Right cardiac atrium (tissue), 5 donors: Measurements from ENCODE around the gene TBCA. TPM values are rescaled to one million over a fixed set of nuclear protein-coding genes. Genes with fewer than 3 reads are reported as not detected.

ENCODE experiments used
- ATAC-seq, 2 donors: fragments of 200-7000 bp; cut with Tn5 transposase; one replicate each; pipeline versions ENCODE4 v1.8.0 to v1.9.1; 2020; ENCODE audit warnings: moderate library complexity in 2 of 2, mild to moderate bottlenecking in 1 of 2
- DNase-seq, 3 donors: peaks; one replicate each; pipeline ENCODE4 v3.0.0-alpha.2; 2020
- H3K27ac ChIP-seq: one replicate; pipeline ENCODE4 v1.5.1; 2013; ENCODE audit warnings: mild to moderate bottlenecking, low read length, control low read depth, moderate library complexity
- H3K27me3 ChIP-seq: one replicate; pipeline ENCODE4 v1.6.1; 2013; ENCODE audit not compliant: control insufficient read depth, insufficient read depth
- H3K4me1 ChIP-seq: one replicate; pipeline ENCODE4 v1.6.1; 2013; ENCODE audit warnings: low read length; ENCODE audit not compliant: control insufficient read depth, insufficient read depth
- H3K4me3 ChIP-seq: one replicate; pipeline ENCODE4 v1.5.1; 2013; ENCODE audit warnings: low read length, control low read depth
- H3K9me3 ChIP-seq: one replicate; pipeline ENCODE4 v1.6.1; 2013; ENCODE audit warnings: low read length; ENCODE audit not compliant: control insufficient read depth
- WGBS: extraction: QIAGEN DNeasy Blood & Tissue Kit; methylation state at CpG from one replicate; pipeline ENCODE4 v1.1.7; 2013; 5-methylcytosine and 5-hydroxymethylcytosine counted together
- intact Hi-C, 4 donors: fragments of 100-400 bp; cut with DNase I; formaldehyde crosslinking; loops; one replicate each; pipeline versions ENCODE4 v1.11.0 to v1.14.0; 2022 to 2023
- long read RNA-seq, 4 donors: library from polyadenylated mRNA; unstranded; transcript quantifications; one replicate each; pipeline ENCODE4 v2.0.0, GENCODE V29; 2020 to 2021
- polyA plus RNA-seq: library from polyadenylated mRNA; stranded (reverse); fragments of 200-250 nt; gene quantifications from one replicate; pipeline ENCODE4 v1.2.3, GENCODE V29; 2013
- total RNA-seq, 4 donors: library from RNA; stranded (reverse); fragmentation: NEBNext Ultra II Directional; extraction: Animal tissue kit (Norgen Biotek cat#: 25700); gene quantifications; one replicate each; pipeline ENCODE4 v1.2.1, GENCODE V29; 2021
- donor health status: healthy with polysubstance abuse.
- donor health status: DM: no; HTN: yes; CAD: no.
- donor health status: DM: no; HTN: no; CAD: no.
- donor health status: DM: no; HTN: yes; CAD: no; lungs with severe emphysema.
- donor health status: DM: yes; HTN: yes; CAD: no.

The TBCA gene, protein sequence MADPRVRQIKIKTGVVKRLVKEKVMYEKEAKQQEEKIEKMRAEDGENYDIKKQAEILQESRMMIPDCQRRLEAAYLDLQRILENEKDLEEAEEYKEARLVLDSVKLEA
- total RNA-seq (100 to 1,000 TPM; 123 to 161 (median 146) TPM), polyA plus RNA-seq (183 TPM)
- long read RNA-seq, donor 1, transcript TBCA-202 (4 exons, 683 nt) = major isoform, 24 of 26 reads
- long read RNA-seq, donor 1, partial matches to known transcripts = 1 of 26 reads
- long read RNA-seq, donor 1, other reads (novel, unspliced or antisense) = 1 of 26 reads
- long read RNA-seq, donor 2, transcript TBCA-202 (4 exons, 683 nt) = major isoform, 27 of 32 reads
- long read RNA-seq, donor 2, partial matches to known transcripts = 2 of 32 reads
- long read RNA-seq, donor 2, other reads (novel, unspliced or antisense) = 2 of 32 reads
- long read RNA-seq, donor 3, transcript TBCA-202 (4 exons, 683 nt) = major isoform, 10 of 21 reads
- long read RNA-seq, donor 3, partial matches to known transcripts = 1 of 21 reads
- long read RNA-seq, donor 3, other reads (novel, unspliced or antisense) = 9 of 21 reads
- long read RNA-seq, donor 4, transcript TBCA-202 (4 exons, 683 nt) = major isoform, 13 of 14 reads
- long read RNA-seq, donor 4, partial matches to known transcripts = 0 of 14 reads
- long read RNA-seq, donor 4, other reads (novel, unspliced or antisense) = 1 of 14 reads

DNA sequence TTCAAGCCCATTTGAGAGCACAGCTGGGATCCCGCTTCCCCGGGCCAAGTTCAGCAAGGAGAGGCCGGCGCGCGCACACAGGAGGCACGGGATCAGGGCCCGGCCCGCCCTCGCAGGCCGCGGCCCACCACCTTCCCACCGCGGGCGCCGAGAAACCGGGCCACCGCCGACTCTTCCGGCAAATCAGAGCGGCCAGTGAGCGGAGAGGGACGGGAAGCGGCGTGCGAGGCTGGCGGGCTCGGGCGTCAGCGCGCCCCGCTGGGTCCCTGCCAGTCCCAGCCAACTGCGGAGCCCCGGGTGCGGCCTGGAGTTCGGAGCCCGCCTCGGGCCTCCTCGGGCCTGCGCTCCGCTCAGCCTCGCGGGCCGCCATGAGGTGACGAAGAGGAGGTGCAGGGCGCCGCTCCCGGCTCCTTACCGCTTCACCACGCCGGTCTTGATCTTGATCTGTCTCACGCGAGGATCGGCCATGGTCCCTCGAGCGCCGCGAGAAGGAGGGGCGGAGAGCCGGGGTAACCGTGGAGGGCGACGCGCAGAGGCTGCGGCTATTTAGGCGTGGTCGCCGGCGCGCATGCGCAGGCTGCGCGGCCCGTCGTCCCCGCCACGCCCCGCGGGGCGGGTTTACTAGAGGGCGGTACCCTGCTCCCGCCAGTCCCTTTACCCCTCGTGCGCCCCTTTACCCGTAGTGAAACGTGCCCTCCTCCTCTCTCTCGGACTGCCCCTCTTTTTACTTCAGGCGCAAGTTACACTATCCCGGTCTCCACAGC, at the start of gene TBCA:
Gene TBCA (minus strand): TSS at position 550 of the 764 bp plus-strand sequence. CDS start 82 bp downstream, at position 468.
- Histone ChIP-seq H3K27me3 (no peaks in the 10 kb centered on the region), H3K4me3 (peak within 1 kb of the TSS; percentile 58), H3K9me3 (no peaks in the 10 kb centered on the region), H3K4me1 (peaks cover 5% of the 10 kb centered on the region), H3K27ac (peak within 1 kb of the TSS; percentile 69)
- intact Hi-C loops = no loop called here
- WGBS = under 1% methylated on average over 89 of the region's 89 CpGs
- DNase-seq = peak; percentile 91 to 97 (median 95)
- peak; percentile 99 for ATAC-seq

DNA sequence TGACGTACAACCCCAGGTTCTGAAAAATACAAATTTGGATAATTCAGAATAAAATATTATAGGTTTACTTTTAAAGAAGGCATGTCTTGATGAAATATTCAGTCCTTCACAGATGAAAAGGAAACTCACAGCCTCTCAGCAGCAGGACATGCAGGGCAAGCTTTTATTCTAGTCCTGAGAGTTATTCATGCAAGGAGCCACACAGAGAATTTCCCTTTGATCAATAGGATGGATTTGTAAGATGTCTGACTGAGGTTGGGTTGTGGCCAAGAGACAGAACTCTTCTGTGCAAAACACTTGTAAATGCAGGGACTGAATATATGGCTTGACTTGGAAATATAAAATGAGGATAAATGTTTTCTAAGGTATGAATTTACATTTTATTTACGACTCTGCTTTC, 48.8 kb upstream of the TBCA start:
- WGBS = 87% methylated on average over 2 of the region's 2 CpGs
- H3K27me3 ChIP-seq = no peaks in the 10 kb centered on the region
- DNase-seq (no peak), ATAC-seq (no peak)
- intact Hi-C loops = no loop called here
- no peaks in the 10 kb centered on the region for H3K4me1 ChIP-seq
- H3K9me3 ChIP-seq = no peaks in the 10 kb centered on the region
- no peak overlapping the region for H3K4me3 ChIP-seq
- no peak overlapping the region for H3K27ac ChIP-seq

DNA sequence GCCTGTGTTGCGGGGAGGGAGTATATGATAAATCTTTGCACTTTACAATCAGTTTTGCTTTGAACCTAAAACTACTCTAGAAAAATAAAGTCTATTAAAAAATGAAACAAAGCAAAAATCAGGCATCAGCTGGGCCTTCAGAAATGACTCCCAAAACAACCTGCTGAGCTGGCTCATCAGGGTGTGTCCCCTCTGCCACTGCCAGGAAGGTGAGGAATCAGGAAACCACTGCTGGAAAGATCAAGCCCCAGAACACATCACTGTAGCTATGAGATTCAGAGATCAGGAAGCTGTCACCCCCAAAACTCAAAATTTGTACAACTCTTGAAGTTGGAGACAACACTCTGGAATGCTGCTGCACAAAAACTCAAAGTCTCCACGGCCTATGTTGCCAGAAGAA, 40.5 kb upstream of the TBCA start:
- no peaks in the 10 kb centered on the region for H3K27me3 ChIP-seq
- ATAC-seq (no peak), DNase-seq (no peak)
- no peaks in the 10 kb centered on the region for H3K4me1 ChIP-seq
- H3K9me3 ChIP-seq = no peaks in the 10 kb centered on the region
- 33% methylated on average over 2 of the region's 2 CpGs for WGBS
- H3K4me3 ChIP-seq = no peak overlapping the region
- intact Hi-C loops = no loop called here
- no peak overlapping the region for H3K27ac ChIP-seq

DNA sequence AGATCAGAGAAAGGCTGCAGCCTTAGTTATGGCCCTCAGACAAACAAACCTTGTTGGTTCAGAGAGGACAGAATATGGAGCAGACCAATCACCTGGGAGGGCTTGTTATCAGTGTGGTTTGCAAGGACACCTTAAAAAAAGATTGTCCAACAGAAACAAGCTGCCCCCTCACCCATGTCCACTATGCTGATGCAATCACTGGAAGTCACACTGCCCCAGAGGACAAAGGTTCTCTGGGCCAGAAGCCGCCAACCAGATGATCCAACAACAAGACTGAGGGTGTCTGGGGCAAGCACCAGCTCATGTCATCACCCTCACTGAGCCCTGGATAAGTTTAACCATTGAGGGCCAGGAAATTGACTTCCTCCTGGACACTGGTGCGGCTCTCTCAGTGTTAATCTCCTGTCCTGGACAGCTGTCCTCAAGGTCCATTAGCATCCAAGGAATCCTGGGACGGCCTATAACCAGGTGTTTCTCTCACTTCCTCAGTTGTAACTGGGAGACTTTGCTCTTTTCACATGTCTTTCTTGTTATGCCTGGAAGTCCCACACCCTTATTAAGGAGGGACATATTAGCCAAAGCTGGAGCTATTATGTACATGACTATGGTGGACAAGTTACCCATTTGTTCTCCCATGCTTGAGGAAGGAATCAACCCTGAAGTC, 36.9 kb upstream of the TBCA start:
- 75% methylated on average over 3 of the region's 3 CpGs for WGBS
- intact Hi-C loops = no loop called here

DNA sequence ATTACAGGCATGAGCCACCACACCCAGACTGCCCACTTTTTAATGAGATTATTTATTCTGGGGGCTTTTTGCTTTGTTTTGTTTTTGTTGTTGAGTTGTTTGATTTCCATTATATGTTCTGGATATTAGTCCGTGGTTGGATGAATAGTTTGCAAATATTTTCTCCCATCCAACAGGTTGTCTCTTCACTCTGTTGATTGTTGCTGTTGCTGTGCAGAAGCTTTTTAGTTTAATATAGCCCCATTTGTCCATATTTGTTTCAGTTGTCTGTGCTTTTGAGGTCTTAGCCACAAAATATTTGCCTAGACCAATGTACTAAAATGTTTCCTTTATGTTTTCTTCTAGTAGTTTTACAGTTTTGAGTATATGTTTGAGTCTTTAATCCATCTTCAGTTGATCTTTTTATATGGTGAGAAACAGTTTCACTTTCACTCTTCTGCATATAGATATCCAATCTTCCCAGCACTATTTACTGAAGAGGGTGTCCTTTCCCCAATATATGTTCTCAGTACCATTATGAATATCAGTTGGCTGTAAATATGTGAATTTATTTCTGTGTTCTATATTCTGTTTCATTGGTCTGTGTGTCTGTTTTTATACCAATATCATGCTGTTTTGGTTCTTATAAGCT, 30.2 kb upstream of the TBCA start:
- WGBS = 1% methylated on average over 1 of the region's 1 CpG
- no peak overlapping the region for H3K27ac ChIP-seq
- no peaks in the 10 kb centered on the region for H3K27me3 ChIP-seq
- no peaks in the 10 kb centered on the region for H3K9me3 ChIP-seq
- intact Hi-C loops = no loop called here
- DNase-seq = no peak
- no peak for ATAC-seq
- H3K4me3 ChIP-seq = no peak overlapping the region
- no peaks in the 10 kb centered on the region for H3K4me1 ChIP-seq

More for the DNA sequence above, 36.9 kb upstream of the TBCA start:
- Histone ChIP-seq H3K27me3 (no peaks in the 10 kb centered on the region), H3K4me1 (no peaks in the 10 kb centered on the region), H3K27ac (no peak overlapping the region), H3K9me3 (no peaks in the 10 kb centered on the region), H3K4me3 (no peak overlapping the region)
- ATAC-seq (no peak), DNase-seq (no peak)

DNA sequence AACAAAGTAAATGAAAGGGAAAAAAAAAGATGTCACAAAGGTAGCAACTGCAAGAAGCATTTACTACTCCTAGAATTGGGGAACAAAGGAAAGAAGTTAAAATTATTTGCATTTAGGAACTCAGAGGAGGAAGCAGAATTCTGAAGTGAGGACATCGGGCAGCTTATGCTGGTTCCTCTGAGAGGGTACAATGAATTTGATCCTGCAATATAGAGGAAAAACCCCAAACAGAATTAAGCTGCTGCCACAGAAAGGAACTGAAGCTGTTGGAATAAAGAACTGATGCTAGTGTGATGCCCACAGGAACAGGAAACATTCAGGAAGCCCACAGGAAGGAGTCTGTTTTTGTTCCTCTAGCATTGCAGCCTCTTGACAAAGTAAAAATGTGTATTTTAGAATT, 22.3 kb upstream of the TBCA start:
- ATAC-seq = no peak
- DNase-seq = no peak
- H3K4me1 ChIP-seq = no peaks in the 10 kb centered on the region
- WGBS = 62% methylated on average over 1 of the region's 1 CpG
- intact Hi-C loops = no loop called here
- H3K27ac ChIP-seq = no peak overlapping the region
- peaks cover 2% of the 10 kb centered on the region for H3K9me3 ChIP-seq
- H3K27me3 ChIP-seq = no peaks in the 10 kb centered on the region
- no peak overlapping the region for H3K4me3 ChIP-seq

DNA sequence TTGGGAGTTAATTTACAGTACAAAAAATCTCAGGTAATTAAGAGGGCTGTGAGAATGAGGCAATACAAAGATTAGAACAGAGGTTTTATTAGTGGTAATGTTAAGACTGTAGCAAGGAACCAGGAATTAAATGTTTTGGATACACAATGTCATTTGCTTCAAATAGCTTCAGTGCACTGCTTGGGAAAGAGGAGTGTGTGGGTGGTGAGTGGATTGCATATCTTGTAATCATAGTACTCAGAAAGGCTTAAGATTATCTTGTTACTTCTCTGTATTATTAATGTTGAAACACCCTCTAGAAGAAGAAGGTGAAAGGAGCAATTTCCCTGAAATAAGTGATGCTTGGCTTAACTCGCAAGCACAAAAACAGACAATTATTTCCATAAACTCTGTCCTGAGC, 21.0 kb upstream of the TBCA start:
- Histone ChIP-seq H3K4me3 (no peak overlapping the region), H3K27ac (no peak overlapping the region), H3K4me1 (no peaks in the 10 kb centered on the region), H3K9me3 (peaks cover 2% of the 10 kb centered on the region), H3K27me3 (no peaks in the 10 kb centered on the region)
- DNase-seq (no peak), ATAC-seq (no peak)
- 94% methylated on average over 1 of the region's 1 CpG for WGBS
- intact Hi-C loops = no loop called here

DNA sequence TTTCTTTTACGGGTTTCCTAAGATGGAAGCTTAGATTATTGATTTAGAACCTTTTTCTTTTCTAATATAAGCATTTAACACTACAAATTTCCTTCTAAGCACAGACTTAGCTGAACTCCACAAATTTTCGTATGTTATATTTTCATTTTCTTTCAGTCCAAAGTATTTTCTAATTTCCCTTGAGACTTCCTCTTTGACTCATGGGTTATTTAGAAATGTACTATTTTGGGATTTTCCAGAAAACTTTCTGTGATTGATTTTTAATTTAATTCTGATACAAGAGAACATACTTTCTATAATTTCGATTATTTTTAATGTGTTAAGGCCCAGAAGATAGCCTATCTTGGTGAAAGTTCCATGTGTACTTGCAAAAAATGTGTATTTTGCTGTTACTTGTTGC, 19.7 kb upstream of the TBCA start:
- Histone ChIP-seq H3K4me3 (no peak overlapping the region), H3K27ac (no peak overlapping the region), H3K4me1 (no peaks in the 10 kb centered on the region), H3K27me3 (no peaks in the 10 kb centered on the region), H3K9me3 (peaks cover 2% of the 10 kb centered on the region)
- ATAC-seq (no peak), DNase-seq (no peak)
- WGBS = 70% methylated on average over 3 of the region's 3 CpGs
- intact Hi-C loops = no loop called here

DNA sequence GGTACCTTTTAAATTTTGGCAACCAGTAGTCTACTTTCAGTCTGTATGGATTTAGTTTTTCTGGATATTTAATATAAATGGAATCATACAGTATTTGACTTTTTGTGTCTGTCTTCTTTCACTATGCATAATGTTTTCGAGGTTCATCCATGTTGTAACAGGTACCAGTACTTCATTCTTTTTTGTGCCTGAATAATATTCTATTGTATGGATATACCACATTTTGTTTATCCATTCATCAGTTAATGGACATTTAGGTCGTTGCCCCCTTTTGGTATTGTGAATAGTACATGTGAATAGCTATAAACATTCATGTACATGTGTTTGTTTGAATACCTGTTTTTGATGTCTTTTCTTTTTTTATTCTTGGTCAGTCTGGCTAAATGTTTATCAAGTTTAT, 19.1 kb upstream of the TBCA start:
- Histone ChIP-seq H3K4me1 (no peaks in the 10 kb centered on the region), H3K27ac (no peak overlapping the region), H3K27me3 (no peaks in the 10 kb centered on the region), H3K9me3 (peaks cover 2% of the 10 kb centered on the region), H3K4me3 (no peak overlapping the region)
- WGBS = 78% methylated on average over 2 of the region's 2 CpGs
- ATAC-seq = no peak
- no peak for DNase-seq
- intact Hi-C loops = no loop called here

DNA sequence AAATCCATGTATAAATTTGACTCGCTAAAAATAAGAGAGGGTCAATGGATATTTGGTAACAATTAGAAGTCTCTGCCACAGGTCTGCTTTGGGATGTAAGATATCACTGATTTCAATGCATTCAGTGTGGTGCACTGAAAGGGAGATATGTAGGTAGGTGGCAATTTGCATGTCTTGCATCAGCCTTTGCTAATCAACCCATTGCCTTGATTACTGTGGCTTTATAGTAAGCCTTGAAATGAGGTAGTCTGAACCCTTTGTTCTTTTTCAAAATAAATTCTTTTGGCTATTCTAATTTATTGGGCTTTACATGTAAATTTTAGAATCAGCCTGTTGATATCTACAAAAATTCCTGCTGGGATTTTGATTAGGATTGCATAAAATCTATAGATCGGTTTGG, 15.8 kb upstream of the TBCA start:
- WGBS = 95% methylated on average over 2 of the region's 2 CpGs
- DNase-seq (no peak), ATAC-seq (no peak)
- Histone ChIP-seq H3K27me3 (no peaks in the 10 kb centered on the region), H3K4me3 (no peak overlapping the region), H3K4me1 (no peaks in the 10 kb centered on the region), H3K9me3 (no peaks in the 10 kb centered on the region), H3K27ac (no peak overlapping the region)
- intact Hi-C loops = no loop called here
